Testis (tissue), 3 donors: ENCODE data around the gene MACROD2. TPM values are rescaled to one million over a fixed set of nuclear protein-coding genes. Genes with fewer than 3 reads are reported as not detected.

ENCODE experiments used
- DNase-seq: peaks from one replicate; pipeline ENCODE4 v3.0.0-alpha.2; 2019
- H3K27ac ChIP-seq, 2 donors: fragments of 200-600 bp; sonication (generic); one replicate each; pipeline ENCODE4 v1.5.1; 2019
- H3K27me3 ChIP-seq: fragments of 200-600 bp; sonication (generic); one replicate; pipeline ENCODE4 v1.5.1; 2019
- H3K36me3 ChIP-seq: fragments of 200-600 bp; sonication (generic); one replicate; pipeline ENCODE4 v1.5.1; 2017; ENCODE audit warnings: low read depth; ENCODE audit errors: missing control alignments
- H3K4me1 ChIP-seq: fragments of 200-600 bp; sonication (generic); one replicate; pipeline ENCODE4 v1.5.1; 2019
- H3K4me3 ChIP-seq, 2 donors: fragments of 200-600 bp; sonication (generic); one replicate each; pipeline ENCODE4 v1.5.1; 2017 to 2019
- H3K9me3 ChIP-seq: fragments of 200-600 bp; sonication (generic); one replicate; pipeline ENCODE4 v1.5.1; 2017
- POLR2A ChIP-seq: fragments of 450-650 bp; IDR thresholded peaks from one replicate; pipeline ENCODE4 v1.6.1; 2017; ENCODE audit warnings: antibody characterized with exemption, mild to moderate bottlenecking, moderate library complexity
- WGBS, 2 donors: methylation state at CpG; one replicate each; pipeline ENCODE4 v1.1.5; 2018; 5-methylcytosine and 5-hydroxymethylcytosine counted together
- intact Hi-C: fragments of 100-400 bp; cut with DNase I; formaldehyde crosslinking; loops from one replicate; pipeline ENCODE4 v1.15.1; 2023; ENCODE audit warnings: low total_unique reads
- polyA plus RNA-seq: library from polyadenylated mRNA; stranded (reverse); fragments of 350-450 nt; fragmentation: Illumina TruSeq; extraction: RNeasy Lipid Tissue Mini Kit (QIAGEN cat#74804); gene quantifications from one replicate; pipeline ENCODE4 v1.2.3, GENCODE V29; 2014; ENCODE audit warnings: low read depth, low replicate concordance; ENCODE audit not compliant: insufficient read depth
- total RNA-seq, 2 donors: library from RNA; depleted of rRNA; stranded (reverse); fragments of >200 nt; gene quantifications; one replicate each; pipeline ENCODE4 v1.2.3, GENCODE V29; 2016
- TF ChIP-seq, protein P1 (sequence below), 3 experiments: fragments of 450-650 bp in 2 of 3; fragments of 200-600 bp in 1 of 3; sonication (generic) in 1 of 3; IDR thresholded peaks; one replicate each; pipeline ENCODE4 v1.5.1; 2016 to 2019; ENCODE audit warnings: antibody characterized with exemption in 3 of 3, mild to moderate bottlenecking in 2 of 3, moderate library complexity in 1 of 3

The MACROD2 gene
- total and polyA plus RNA-seq, 3 donors from 2014 or later, result 12.6 to 20.6 (median 16.8) TPM

DNA sequence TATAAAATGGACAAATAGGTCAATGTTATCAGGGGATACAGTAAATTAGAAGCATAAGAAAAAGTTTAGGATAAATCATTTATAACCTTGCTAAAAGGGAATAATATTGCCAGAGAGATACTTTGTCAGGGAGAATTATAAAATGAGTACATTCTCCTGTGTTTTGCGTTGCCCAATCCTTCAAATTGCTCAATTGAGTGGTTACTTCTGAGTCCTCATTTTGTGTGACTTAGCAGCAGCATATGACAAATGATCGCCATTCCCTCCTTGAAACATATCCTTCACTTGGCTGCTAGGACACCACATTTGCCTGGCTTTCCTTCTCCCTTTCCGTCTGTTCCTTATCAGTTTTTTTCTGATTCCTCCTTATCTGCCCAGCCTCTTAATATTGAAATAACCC is 448.8 kb downstream of the MACROD2 start:
- no peaks in the 10 kb centered on the region for H3K27me3 ChIP-seq
- H3K4me3 ChIP-seq, result no peak overlapping the region
- intact Hi-C loops, result no loop called here
- WGBS, 2 donors, result 57 to 59% methylated on average over 3 of the region's 3 CpGs
- TF ChIP-seq POLR2A, result no peak
- TF ChIP-seq, protein P1, sequence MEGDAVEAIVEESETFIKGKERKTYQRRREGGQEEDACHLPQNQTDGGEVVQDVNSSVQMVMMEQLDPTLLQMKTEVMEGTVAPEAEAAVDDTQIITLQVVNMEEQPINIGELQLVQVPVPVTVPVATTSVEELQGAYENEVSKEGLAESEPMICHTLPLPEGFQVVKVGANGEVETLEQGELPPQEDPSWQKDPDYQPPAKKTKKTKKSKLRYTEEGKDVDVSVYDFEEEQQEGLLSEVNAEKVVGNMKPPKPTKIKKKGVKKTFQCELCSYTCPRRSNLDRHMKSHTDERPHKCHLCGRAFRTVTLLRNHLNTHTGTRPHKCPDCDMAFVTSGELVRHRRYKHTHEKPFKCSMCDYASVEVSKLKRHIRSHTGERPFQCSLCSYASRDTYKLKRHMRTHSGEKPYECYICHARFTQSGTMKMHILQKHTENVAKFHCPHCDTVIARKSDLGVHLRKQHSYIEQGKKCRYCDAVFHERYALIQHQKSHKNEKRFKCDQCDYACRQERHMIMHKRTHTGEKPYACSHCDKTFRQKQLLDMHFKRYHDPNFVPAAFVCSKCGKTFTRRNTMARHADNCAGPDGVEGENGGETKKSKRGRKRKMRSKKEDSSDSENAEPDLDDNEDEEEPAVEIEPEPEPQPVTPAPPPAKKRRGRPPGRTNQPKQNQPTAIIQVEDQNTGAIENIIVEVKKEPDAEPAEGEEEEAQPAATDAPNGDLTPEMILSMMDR (IDR thresholded peaks at IDR 0.05), result no peak
- DNase-seq, result no peak
- H3K9me3 ChIP-seq, result no peaks in the 10 kb centered on the region
- H3K27ac ChIP-seq, result no peak overlapping the region
- H3K4me1 ChIP-seq, result no peaks in the 10 kb centered on the region
- no peaks in the 10 kb centered on the region for H3K36me3 ChIP-seq

DNA sequence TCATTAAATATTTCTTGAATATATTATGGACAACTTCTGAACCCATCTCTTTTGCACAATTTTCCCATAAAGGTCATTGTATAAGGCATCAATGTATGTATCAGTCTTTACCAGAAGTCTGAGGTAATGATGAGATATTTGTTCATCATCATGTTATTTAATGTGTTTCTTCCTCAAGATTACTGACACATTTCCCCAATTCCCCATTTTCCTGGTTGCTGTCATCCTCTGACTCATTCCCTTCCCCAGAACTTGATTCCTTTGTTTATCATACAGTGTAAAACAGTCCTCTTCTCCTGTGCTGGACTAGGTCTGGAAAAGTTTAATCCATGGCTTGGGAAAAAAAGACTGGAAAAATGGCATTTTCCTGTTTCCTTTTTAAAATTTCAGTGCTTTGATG is 450.0 kb downstream of the MACROD2 start:
- Histone ChIP-seq H3K4me3 (no peak overlapping the region), H3K4me1 (no peaks in the 10 kb centered on the region), H3K27me3 (no peaks in the 10 kb centered on the region), H3K9me3 (no peaks in the 10 kb centered on the region), H3K27ac (no peak overlapping the region), H3K36me3 (no peaks in the 10 kb centered on the region)
- intact Hi-C loops, result no loop called here
- TF ChIP-seq POLR2A, result no peak
- TF ChIP-seq, protein P1 (IDR thresholded peaks at IDR 0.05), result no peak
- DNase-seq, result no peak

DNA sequence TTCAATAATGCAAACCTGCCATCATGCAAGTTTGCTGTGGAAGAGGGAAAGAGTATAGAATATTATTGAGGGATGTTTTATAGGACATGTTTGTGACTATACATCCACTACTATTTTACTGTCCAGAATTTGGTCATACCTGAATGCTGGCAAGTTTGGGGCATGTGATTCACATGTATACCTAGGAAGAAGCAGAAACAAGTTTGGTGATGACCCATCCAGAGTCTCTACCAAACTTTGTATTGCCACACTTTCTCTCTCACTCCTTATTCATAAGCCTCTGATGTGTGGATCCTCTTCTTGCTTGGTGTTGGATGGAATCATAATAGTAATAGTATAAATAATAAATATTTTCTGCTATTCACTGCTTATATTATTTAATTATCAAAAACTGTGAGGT is 450.6 kb downstream of the MACROD2 start:
- Histone ChIP-seq H3K27ac (no peak overlapping the region), H3K36me3 (no peaks in the 10 kb centered on the region), H3K4me1 (no peaks in the 10 kb centered on the region), H3K27me3 (no peaks in the 10 kb centered on the region), H3K4me3 (no peak overlapping the region), H3K9me3 (no peaks in the 10 kb centered on the region)
- no peak for DNase-seq
- intact Hi-C loops, result no loop called here
- TF ChIP-seq, protein P1 (IDR thresholded peaks at IDR 0.05), result no peak
- no peak for TF ChIP-seq POLR2A

DNA sequence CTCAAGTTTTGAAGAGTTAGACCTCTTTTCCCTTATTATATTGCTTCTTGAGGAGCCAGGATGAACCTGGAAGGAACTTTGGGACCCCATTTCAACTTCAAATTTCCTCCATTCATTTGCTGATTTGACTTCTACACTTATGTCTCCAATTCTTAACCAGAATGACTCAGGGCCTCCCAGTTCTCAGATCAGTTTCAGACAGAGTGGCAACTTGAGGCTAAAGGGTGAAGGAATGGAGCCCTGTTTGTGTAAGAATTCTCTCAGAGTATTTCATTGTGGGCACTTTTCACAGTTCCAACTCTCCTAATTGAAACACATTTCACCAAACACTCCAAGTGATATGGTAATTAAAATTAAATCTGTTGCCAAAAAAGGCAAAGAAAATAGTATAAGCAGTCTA is 451.1 kb downstream of the MACROD2 start:
- intact Hi-C loops, result no loop called here
- DNase-seq, result no peak
- Histone ChIP-seq H3K4me1 (no peaks in the 10 kb centered on the region), H3K27ac (no peak overlapping the region), H3K9me3 (no peaks in the 10 kb centered on the region), H3K36me3 (no peaks in the 10 kb centered on the region), H3K4me3 (no peak overlapping the region), H3K27me3 (no peaks in the 10 kb centered on the region)
- TF ChIP-seq, protein P1 (IDR thresholded peaks at IDR 0.05), result no peak
- no peak for TF ChIP-seq POLR2A

DNA sequence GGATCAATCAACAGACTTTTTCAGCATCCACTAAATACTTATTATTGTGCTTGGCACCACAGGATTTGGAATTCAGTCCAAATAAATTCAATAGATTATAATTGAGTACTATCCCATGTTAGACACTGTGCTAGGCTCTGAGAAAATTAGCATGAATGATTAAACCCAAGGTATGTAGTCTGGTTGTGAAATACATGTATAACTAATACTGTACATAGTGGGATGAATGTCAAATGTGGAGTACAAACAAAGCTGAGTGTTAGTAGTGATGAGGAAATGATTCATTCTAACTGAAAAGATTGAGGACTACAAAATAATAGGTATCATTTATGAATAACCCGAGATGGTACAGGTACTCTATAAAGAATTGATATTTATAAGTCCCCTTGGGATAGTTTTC is 454.0 kb downstream of the MACROD2 start:
- no peaks in the 10 kb centered on the region for H3K9me3 ChIP-seq
- no peak for DNase-seq
- no peak overlapping the region for H3K4me3 ChIP-seq
- no peaks in the 10 kb centered on the region for H3K36me3 ChIP-seq
- intact Hi-C loops, result no loop called here
- 91 to 96% methylated on average over 1 of the region's 1 CpG for WGBS, 2 donors
- peak overlapping the region in 1 of 2 donors; percentile 22 for H3K27ac ChIP-seq
- no peaks in the 10 kb centered on the region for H3K4me1 ChIP-seq
- no peaks in the 10 kb centered on the region for H3K27me3 ChIP-seq
- TF ChIP-seq POLR2A, result no peak
- TF ChIP-seq, protein P1 (IDR thresholded peaks at IDR 0.05), result no peak
